SK-N-SH (cell line): ENCODE results near the gene SLC12A7. TPM values are rescaled to one million over a fixed set of nuclear protein-coding genes. Genes with fewer than 3 reads are reported as not detected.

ENCODE experiments used
- CTCF ChIA-PET: fragments of 300-600, 350-600 bp; formaldehyde crosslinking; extraction: SDS; loops from one replicate; lab custom pipeline; 2021; lab: Yijun Ruan, JAX
- POLR2A ChIA-PET: fragments of 350-600 bp; sonication (Branson Sonifier 250); formaldehyde crosslinking; extraction: SDS; loops from one replicate; lab custom pipeline; 2020; ENCODE audit warnings: antibody characterized with exemption, inconsistent platforms; lab: Yijun Ruan, JAX
- DNase-seq: peaks from one replicate; pipeline ENCODE4 v3.0.0; 2012
- H2AFZ ChIP-seq: fragments of 200-600 bp; sonication (generic); 2 replicates; pipeline ENCODE4 v1.8.1; 2016; ENCODE audit warnings: antibody characterized with exemption, mild to moderate bottlenecking, low read depth
- H3F3A ChIP-seq: fragments of 200-600 bp; sonication (generic); replicated peaks from 2 replicates; pipeline ENCODE3; 2016; ENCODE audit warnings: antibody characterized with exemption, mild to moderate bottlenecking; ENCODE audit not compliant: insufficient read depth
- H3K27ac ChIP-seq, 2 experiments: fragments of 200-500 bp in 1 of 2; fragments of 200-600 bp in 1 of 2; sonication (Bioruptor generic) in 1 of 2; sonication (generic), shearing (Covaris generic) in 1 of 2; 2 replicates each; pipeline versions ENCODE4 v1.5.1 to v1.6.1; 2014 to 2016; ENCODE audit warnings: low read depth in 2 of 2, inconsistent platforms in 1 of 2, low read length in 1 of 2, mild to moderate bottlenecking in 1 of 2, mixed read lengths in 1 of 2
- H3K27me3 ChIP-seq: fragments of 200-600 bp; sonication (generic), shearing (Covaris generic); 2 replicates; pipeline ENCODE4 v1.6.1; 2016; ENCODE audit warnings: mixed run types; ENCODE audit not compliant: insufficient read depth
- H3K36me3 ChIP-seq, 2 experiments: fragments of 200-500 bp in 1 of 2; fragments of 200-600 bp in 1 of 2; sonication (Bioruptor generic) in 1 of 2; sonication (generic) in 1 of 2; replicated peaks in 1 of 2; 2 replicates each; pipeline versions ENCODE3 to v1.5.1; 2014 to 2016; ENCODE audit warnings: low read length in 1 of 2, mild to moderate bottlenecking in 1 of 2; ENCODE audit not compliant: insufficient read depth in 2 of 2, control insufficient read depth in 1 of 2
- H3K4me1 ChIP-seq, 2 experiments: fragments of 200-500 bp in 1 of 2; fragments of 200-600 bp in 1 of 2; sonication (Bioruptor generic) in 1 of 2; sonication (generic), shearing (Covaris generic) in 1 of 2; 2 replicates each; pipeline versions ENCODE4 v1.5.1 to v1.6.1; 2014 to 2016; ENCODE audit warnings: low read depth in 1 of 2, low read length in 1 of 2, mixed run types in 1 of 2; ENCODE audit not compliant: insufficient read depth in 2 of 2, control insufficient read depth in 1 of 2
- H3K4me2 ChIP-seq: fragments of 200-600 bp; sonication (generic), shearing (Covaris generic); 2 replicates; pipeline ENCODE4 v1.6.1; 2017; ENCODE audit warnings: mixed run types
- H3K4me3 ChIP-seq, 2 experiments: fragments of 200-500 bp in 1 of 2; fragments of 200-600 bp in 1 of 2; sonication (Bioruptor generic) in 1 of 2; sonication (generic), shearing (Covaris generic) in 1 of 2; 2 replicates each; pipeline versions ENCODE4 v1.5.1 to v1.8.1; 2014 to 2016; ENCODE audit warnings: low read depth in 2 of 2, inconsistent platforms in 1 of 2, low read length in 1 of 2, mild to moderate bottlenecking in 1 of 2, mixed read lengths in 1 of 2, moderate library complexity in 1 of 2
- H3K79me2 ChIP-seq: fragments of 200-600 bp; sonication (generic); 2 replicates; pipeline ENCODE4 v1.8.1; 2017; ENCODE audit warnings: mild to moderate bottlenecking; ENCODE audit not compliant: insufficient read depth
- H3K9ac ChIP-seq: fragments of 200-600 bp; sonication (generic); 2 replicates; pipeline ENCODE4 v1.6.1; 2017; ENCODE audit warnings: mixed run types
- H3K9me2 ChIP-seq: fragments of 200-600 bp; sonication (generic); 2 replicates; pipeline ENCODE4 v1.6.1; 2017; ENCODE audit warnings: mixed run types
- H3K9me3 ChIP-seq: fragments of 200-600 bp; sonication (generic); 2 replicates; pipeline ENCODE4 v1.6.1; 2017; ENCODE audit warnings: mixed run types, mild to moderate bottlenecking, moderate library complexity
- H4K20me1 ChIP-seq: fragments of 200-600 bp; sonication (generic); 2 replicates; pipeline ENCODE4 v1.6.1; 2017; ENCODE audit warnings: mild to moderate bottlenecking, mixed run types; ENCODE audit not compliant: insufficient read depth
- CHD2 ChIP-seq: fragments of 150-350 bp; IDR thresholded peaks from 2 replicates; pipeline ENCODE4 v1.6.1; 2018; ENCODE audit warnings: low read length; ENCODE audit not compliant: partially characterized antibody
- ELF1 ChIP-seq: IDR thresholded peaks from 2 replicates; pipeline ENCODE4 v1.4.0; 2012
- EP300 ChIP-seq, 2 experiments: IDR thresholded peaks; 2 replicates each; pipeline versions ENCODE4 v1.4.0 to v1.6.1; 2012; ENCODE audit warnings: borderline replicate concordance in 1 of 2, low read depth in 1 of 2, low read length in 1 of 2
- EZH2phosphoT487 ChIP-seq: fragments of 200-600 bp; sonication (generic); IDR thresholded peaks from 2 replicates; pipeline ENCODE4 v1.6.1; 2017; ENCODE audit warnings: low read depth, mixed run types, mild to moderate bottlenecking, antibody characterized with exemption, moderate library complexity, borderline replicate concordance
- FOSL2 ChIP-seq: IDR thresholded peaks from 2 replicates; pipeline ENCODE4 v1.4.0; 2012; ENCODE audit warnings: low read depth, mild to moderate bottlenecking, moderate library complexity, borderline replicate concordance
- FOXJ3 ChIP-seq: sonication (generic); formaldehyde crosslinking; IDR thresholded peaks from 2 replicates; pipeline ENCODE4 v1.5.1; 2020; ENCODE audit warnings: mild to moderate bottlenecking, missing genetic modification reagents
- JUND ChIP-seq: IDR thresholded peaks from 2 replicates; pipeline ENCODE4 v1.4.0; 2012
- MAX ChIP-seq: IDR thresholded peaks from 2 replicates; pipeline ENCODE4 v1.4.0; 2012; ENCODE audit warnings: low read depth
- MEF2A ChIP-seq: IDR thresholded peaks from 2 replicates; pipeline ENCODE4 v1.4.0; 2012; ENCODE audit warnings: low read depth, borderline replicate concordance
- MXI1 ChIP-seq: IDR thresholded peaks from 2 replicates; pipeline ENCODE4 v1.6.1; 2012; ENCODE audit warnings: mild to moderate bottlenecking, low read depth, low read length, improper control_type of control experiment
- NFIC ChIP-seq: IDR thresholded peaks from 2 replicates; pipeline ENCODE4 v1.4.0; 2012; ENCODE audit warnings: borderline replicate concordance
- POLR2AphosphoS5 ChIP-seq: IDR thresholded peaks from 2 replicates; pipeline ENCODE4 v1.6.1; 2012; ENCODE audit warnings: low read depth, low read length
- RAD21 ChIP-seq: IDR thresholded peaks from 2 replicates; pipeline ENCODE4 v1.6.1; 2012; ENCODE audit warnings: mild to moderate bottlenecking, low read length
- REST ChIP-seq: IDR thresholded peaks from 2 replicates; pipeline ENCODE4 v1.6.1; 2012; ENCODE audit warnings: mild to moderate bottlenecking, low read depth, low read length, moderate library complexity
- SIN3A ChIP-seq: IDR thresholded peaks from 2 replicates; pipeline ENCODE4 v1.6.1; 2012; ENCODE audit warnings: low read depth, mild to moderate bottlenecking, low read length, moderate library complexity, borderline replicate concordance
- USF2 ChIP-seq: fragments of 150-350 bp; IDR thresholded peaks from 2 replicates; pipeline ENCODE4 v1.6.1; 2017; ENCODE audit warnings: antibody characterized with exemption, low read length, low read depth, borderline replicate concordance
- YY1 ChIP-seq: IDR thresholded peaks from 2 replicates; pipeline ENCODE4 v1.4.0; 2012; ENCODE audit warnings: low read depth, mild to moderate bottlenecking
- WGBS: methylation state at CpG from one replicate; pipeline ENCODE4 v1.1.6; 2017; ENCODE audit warnings: low lambda C conversion rate; 5-methylcytosine and 5-hydroxymethylcytosine counted together
- polyA plus RNA-seq, 3 experiments: library from polyadenylated mRNA; depleted of rRNA; stranded (reverse); fragments of >200 nt; gene quantifications; 2 replicates each; pipeline ENCODE4 v1.2.3, GENCODE V29; 2012
- TF ChIP-seq, protein P1 (sequence below): IDR thresholded peaks from 2 replicates; pipeline ENCODE4; 2012
- TF ChIP-seq, protein P2 (sequence below): fragments of 200-600 bp; sonication (generic); IDR thresholded peaks from 2 replicates; pipeline ENCODE4 v1.6.1; 2017; ENCODE audit warnings: antibody characterized with exemption, mild to moderate bottlenecking, moderate library complexity

The SLC12A7 gene
- polyA plus RNA-seq, 1 of the 3 experiments (the other 2 are of a cell fraction) = 2.6 TPM

GRCh38 chr5:1081519-1081918 is 30.3 kb downstream of the SLC12A7 start:
- Histone ChIP-seq H3K9ac (no peak overlapping the region), H3K9me3 (no peaks in the 10 kb centered on the region), H3K36me3 (no peaks in the 10 kb centered on the region), H3K4me1 (no peaks in the 10 kb centered on the region), H3K27ac (no peak overlapping the region), H3F3A (no peaks in the 10 kb centered on the region), H2AFZ (no peak overlapping the region), H3K4me2 (no peak overlapping the region), H3K27me3 (no peaks in the 10 kb centered on the region), H4K20me1 (no peaks in the 10 kb centered on the region), H3K4me3 (no peak overlapping the region), H3K79me2 (no peaks in the 10 kb centered on the region), H3K9me2 (no peaks in the 10 kb centered on the region)
- TF ChIP-seq REST (no peak), MXI1 (no peak), FOSL2 (no peak), NFIC (no peak), YY1 (no peak), EP300 (IDR thresholded peaks at IDR 0.05; ENCODE audit: borderline replicate concordance in 1 of 2, low read depth in 1 of 2, low read length in 1 of 2) (no peak), ELF1 (no peak), EZH2phosphoT487 (no peak), CHD2 (no peak), SIN3A (no peak), MEF2A (no peak), JUND (no peak), MAX (no peak), RAD21 (no peak), FOXJ3 (CRISPR knock-in tag) (no peak), POLR2AphosphoS5 (no peak), USF2 (no peak)
- TF ChIP-seq, protein P1, sequence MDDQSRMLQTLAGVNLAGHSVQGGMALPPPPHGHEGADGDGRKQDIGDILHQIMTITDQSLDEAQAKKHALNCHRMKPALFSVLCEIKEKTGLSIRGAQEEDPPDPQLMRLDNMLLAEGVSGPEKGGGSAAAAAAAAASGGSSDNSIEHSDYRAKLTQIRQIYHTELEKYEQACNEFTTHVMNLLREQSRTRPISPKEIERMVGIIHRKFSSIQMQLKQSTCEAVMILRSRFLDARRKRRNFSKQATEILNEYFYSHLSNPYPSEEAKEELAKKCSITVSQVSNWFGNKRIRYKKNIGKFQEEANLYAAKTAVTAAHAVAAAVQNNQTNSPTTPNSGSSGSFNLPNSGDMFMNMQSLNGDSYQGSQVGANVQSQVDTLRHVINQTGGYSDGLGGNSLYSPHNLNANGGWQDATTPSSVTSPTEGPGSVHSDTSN = no peak
- TF ChIP-seq, protein P2, sequence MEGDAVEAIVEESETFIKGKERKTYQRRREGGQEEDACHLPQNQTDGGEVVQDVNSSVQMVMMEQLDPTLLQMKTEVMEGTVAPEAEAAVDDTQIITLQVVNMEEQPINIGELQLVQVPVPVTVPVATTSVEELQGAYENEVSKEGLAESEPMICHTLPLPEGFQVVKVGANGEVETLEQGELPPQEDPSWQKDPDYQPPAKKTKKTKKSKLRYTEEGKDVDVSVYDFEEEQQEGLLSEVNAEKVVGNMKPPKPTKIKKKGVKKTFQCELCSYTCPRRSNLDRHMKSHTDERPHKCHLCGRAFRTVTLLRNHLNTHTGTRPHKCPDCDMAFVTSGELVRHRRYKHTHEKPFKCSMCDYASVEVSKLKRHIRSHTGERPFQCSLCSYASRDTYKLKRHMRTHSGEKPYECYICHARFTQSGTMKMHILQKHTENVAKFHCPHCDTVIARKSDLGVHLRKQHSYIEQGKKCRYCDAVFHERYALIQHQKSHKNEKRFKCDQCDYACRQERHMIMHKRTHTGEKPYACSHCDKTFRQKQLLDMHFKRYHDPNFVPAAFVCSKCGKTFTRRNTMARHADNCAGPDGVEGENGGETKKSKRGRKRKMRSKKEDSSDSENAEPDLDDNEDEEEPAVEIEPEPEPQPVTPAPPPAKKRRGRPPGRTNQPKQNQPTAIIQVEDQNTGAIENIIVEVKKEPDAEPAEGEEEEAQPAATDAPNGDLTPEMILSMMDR = no peak
- ChIA-PET CTCF (interaction anchor here (1.0 kb wide), 1 partner anchor 86 kb away, joined by 3 read pairs; no protein-coding TSS in a partner anchor), POLR2A (no interaction called here)
- no peak for DNase-seq
- WGBS = 89% methylated on average over 8 of the region's 26 CpGs
